ENCODE results near the gene ZBTB16. TPM values are rescaled to one million over a fixed set of nuclear protein-coding genes. Genes with fewer than 3 reads are reported as not detected.

The ZBTB16 gene
- 0.22 and 1.8 TPM in 2 replicates for total RNA-seq

GRCh38 chr11:114059278-114059983 is at the start of gene ZBTB16:
Gene ZBTB16 (plus strand): TSS chr11:114059711. CDS start chr11:114063301, 3,590 bp downstream.

GRCh38 chr11:114295676-114296604 is 236.4 kb downstream of the ZBTB16 start, which contains the start of gene NNMT:
Gene NNMT (plus strand): TSS chr11:114296399. CDS start chr11:114296557, 158 bp downstream.

Other genes starting within 250 kb of the ZBTB16 start
- 32.5 and 35.0 TPM in 2 replicates for gene USP28, start 184.1 kb upstream of the ZBTB16 start, total RNA-seq
- gene HTR3B, start 154.9 kb upstream of the ZBTB16 start, total RNA-seq: not detected in 2 replicates
- not detected in 2 replicates for gene HTR3A, start 84.6 kb upstream of the ZBTB16 start, total RNA-seq
- 975 and 1,572 TPM in 2 replicates for gene NNMT, start 236.7 kb downstream of the ZBTB16 start, total RNA-seq